Raji (cell line): ENCODE data around the gene ATP2C1.

Experiments used
- POLR2A ChIP-seq: IDR thresholded peaks from 2 replicates; pipeline ENCODE4 v1.6.1; 2011; ENCODE audit warnings: low read depth, low read length, control low read depth; ENCODE audit not compliant: insufficient read depth

The ATP2C1 gene

GRCh38 chr3:131026321-131027151 is 132.7 kb downstream of the ATP2C1 start, which contains the start of the genes ASTE1 and NEK11:
Gene ASTE1 (minus strand): TSS chr3:131026825. CDS start chr3:131025306, 1,519 bp downstream.
Gene NEK11 (plus strand): TSS chr3:131026877. CDS start chr3:131029709, 2,832 bp downstream.
- peak; percentile 86 for TF ChIP-seq POLR2A

GRCh38 chr3:131028844-131029243 is 135.0 kb downstream of the ATP2C1 start:
- TF ChIP-seq POLR2A = no peak

- no peak for TF ChIP-seq POLR2A
Observed at GRCh38 chr3:131031660-131032059, 137.8 kb downstream of the ATP2C1 start.

GRCh38 chr3:131033480-131034080 is 139.7 kb downstream of the ATP2C1 start:
- no peak for TF ChIP-seq POLR2A

- no peak for TF ChIP-seq POLR2A
Observed at GRCh38 chr3:131036200-131036816, 142.4 kb downstream of the ATP2C1 start.

GRCh38 chr3:131036986-131037385 is 143.1 kb downstream of the ATP2C1 start:
- TF ChIP-seq POLR2A = no peak

GRCh38 chr3:131038326-131038725 is 144.4 kb downstream of the ATP2C1 start:
- TF ChIP-seq POLR2A = no peak

- TF ChIP-seq POLR2A = no peak
Observed at GRCh38 chr3:131047582-131047981, 153.7 kb downstream of the ATP2C1 start.

GRCh38 chr3:131048030-131048429 is 154.1 kb downstream of the ATP2C1 start:
- no peak for TF ChIP-seq POLR2A

- no peak for TF ChIP-seq POLR2A
Observed at GRCh38 chr3:131050001-131050400, 156.1 kb downstream of the ATP2C1 start.

GRCh38 chr3:131053043-131053859 is 159.4 kb downstream of the ATP2C1 start:
- TF ChIP-seq POLR2A = no peak
